H4 (cell line): ENCODE measurements around the gene CXCL17. TPM values are rescaled to one million over a fixed set of nuclear protein-coding genes. Genes with fewer than 3 reads are reported as not detected.

Experiments used
- DNase-seq: peaks from one replicate; pipeline ENCODE4 v3.0.0-alpha.2; 2015; ENCODE audit warnings: low spot score
- total RNA-seq: library from RNA; depleted of rRNA; stranded (reverse); fragments of >200 nt; shearing (Covaris generic); gene quantifications from 2 replicates; pipeline ENCODE4 v1.2.3, GENCODE V29; 2014; rRNA removed

CXCL17 gene
- total RNA-seq, 1 experiment from 2014 or later = not detected

DNA sequence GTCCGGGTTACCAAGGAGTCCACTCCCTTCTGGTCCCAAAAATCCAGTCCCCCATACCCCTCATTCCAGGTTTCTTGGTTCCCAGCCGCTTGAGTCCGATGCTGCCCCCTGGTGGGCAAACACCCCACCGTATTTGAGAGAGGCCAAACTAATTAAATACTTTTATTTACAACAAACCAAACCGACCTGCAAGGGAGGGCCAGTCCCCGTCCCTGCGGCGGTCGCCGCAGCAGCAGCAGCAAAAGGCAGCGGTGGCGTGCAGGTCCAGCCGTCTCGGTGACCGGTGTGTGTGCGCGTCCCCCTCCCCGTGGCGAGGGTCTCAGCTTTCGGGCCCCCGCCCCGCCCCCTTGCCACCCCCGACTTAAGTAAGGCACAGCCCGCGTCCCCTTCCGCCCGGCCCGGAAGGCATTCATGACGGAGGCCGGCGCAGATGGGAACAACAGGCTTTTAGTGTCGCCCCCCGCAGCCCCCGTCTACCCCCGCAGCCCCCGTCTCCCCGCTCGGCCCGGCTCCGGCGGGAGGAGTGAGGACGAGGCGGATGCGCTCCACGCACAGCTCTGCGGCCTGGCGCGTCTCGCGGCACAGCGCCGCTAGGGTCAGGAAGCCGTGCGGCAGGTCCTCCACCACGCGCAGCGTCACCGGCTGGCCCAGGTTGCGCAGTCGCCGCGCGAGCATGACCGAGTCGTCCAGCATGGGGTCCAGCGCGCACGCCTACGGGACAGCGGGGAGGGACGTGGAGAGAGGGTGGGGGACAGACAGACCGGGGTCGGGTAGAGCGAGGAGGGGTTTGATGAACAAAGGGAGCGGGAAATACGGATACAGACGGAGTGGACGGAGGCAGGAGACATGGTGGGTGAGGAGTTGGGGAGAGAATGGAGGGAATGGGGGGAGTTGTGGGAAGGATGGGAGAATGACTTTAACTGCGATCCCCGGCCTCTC lies 41.1 kb downstream of the CXCL17 start:
- peak; percentile 59 for DNase-seq

GRCh38 chr19:42400404-42400803 lies 42.3 kb downstream of the CXCL17 start:
- DNase-seq = no peak

- no peak for DNase-seq
Measured at GRCh38 chr19:42397263-42398166, 45.2 kb downstream of the CXCL17 start.

DNA sequence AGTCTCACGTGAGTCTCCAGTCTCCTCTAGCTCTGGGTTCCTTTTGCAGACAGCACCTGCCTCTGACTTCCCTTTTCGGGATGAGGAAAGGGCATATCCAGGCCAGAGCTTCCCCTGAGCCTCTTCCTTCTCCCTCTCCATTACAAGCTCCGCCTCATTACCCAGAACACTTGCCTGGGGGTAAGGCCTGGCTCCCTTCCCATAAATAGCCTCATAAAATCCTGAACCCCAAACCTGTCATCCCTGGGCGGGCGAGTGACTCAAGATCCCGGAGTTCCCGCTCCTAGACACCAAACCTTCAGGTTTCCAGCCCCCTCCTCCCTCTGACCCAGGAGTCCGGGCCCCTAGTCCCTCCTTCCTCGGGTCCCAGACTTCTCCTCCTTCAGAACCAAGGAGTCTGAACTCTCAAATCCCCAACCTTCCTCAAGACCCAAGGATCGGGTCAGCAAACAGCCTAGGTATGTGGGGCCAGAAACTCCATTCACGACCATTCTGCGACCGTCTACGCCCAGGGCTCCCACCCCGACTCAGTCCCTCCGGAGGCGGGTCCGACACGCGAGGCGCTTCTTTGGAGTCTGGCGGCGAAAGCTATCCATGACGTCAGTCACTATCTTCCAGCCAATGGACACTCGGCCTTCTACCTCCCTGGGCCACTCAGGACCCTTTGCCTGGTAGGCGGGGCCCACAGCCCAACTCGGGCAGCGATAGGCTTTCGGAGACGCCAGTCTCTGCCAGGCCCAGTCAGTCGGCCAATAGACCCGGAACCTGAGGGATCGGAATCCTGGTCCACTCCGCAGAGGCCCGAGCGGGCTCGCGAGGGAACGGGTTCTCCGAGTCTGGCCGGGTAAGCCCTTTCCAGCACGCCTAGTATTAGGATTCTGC lies 46.1 kb downstream of the CXCL17 start:
- DNase-seq = peak; percentile 98

DNA sequence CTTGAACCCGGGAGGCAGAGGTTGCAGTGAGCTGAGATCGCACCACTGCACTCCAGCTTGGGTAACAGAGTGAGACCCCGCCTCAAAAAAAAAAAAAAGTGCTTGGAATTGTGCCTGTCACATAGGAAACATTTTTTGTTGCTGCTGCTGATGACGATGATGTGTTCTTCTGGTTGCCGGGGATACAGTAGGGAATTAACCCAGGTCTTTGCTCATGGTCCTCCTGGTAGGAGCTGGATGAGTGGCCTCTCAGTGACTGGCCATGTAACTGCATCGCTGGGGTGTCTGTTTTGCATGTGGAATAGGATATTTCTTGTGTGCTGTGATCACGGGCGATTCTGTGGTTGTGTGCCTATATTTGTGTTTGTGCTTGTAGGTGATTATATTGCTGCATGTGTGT lies 48.0 kb downstream of the CXCL17 start:
- DNase-seq = no peak

DNA sequence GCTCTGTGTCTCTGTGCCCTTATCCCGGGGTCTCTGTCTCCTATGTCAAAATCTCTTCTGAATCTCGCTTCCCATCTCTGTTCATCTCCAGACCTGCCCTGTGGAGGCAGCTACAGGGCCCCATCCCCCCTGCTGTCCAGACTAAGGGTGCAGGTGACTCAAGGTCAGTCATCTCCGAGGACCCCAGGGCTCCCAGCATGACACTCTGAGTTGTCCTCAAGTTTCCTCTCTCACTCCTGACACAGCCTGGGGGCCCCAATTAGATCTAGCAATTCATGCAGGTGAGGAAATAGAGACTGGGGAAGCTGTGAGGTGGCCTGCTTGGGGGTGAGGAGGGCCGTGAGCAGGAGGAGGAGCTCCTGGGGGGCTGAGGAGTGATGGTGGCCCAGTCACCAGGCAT lies 50.6 kb downstream of the CXCL17 start:
- no peak for DNase-seq

DNA sequence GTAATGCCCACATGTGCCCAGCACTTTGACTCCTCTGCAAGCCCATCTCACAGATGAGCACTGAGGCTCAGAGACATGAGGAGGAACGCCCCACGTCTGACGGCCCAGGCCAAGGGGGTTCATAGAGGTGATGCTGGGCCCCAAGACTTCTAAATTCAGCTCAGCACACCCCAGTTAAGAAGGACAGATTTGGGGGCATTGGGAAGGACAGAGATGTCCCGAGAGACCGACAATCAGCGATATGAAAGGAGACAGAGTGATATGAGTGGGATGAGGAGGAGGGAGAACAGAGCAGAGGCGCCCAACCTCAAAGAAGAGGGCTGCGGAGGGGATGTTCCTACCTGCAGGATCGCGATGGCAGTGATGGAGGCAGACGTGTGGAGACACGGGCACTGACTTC lies 52.8 kb downstream of the CXCL17 start, which contains the start of gene CNFN:
TSS of gene CNFN (minus strand) at position 399 of the 400 bp plus-strand sequence. CDS start 1,260 bp downstream, outside the sequence.
- DNase-seq = no peak

- DNase-seq = no peak
Measured at GRCh38 chr19:42388851-42389489, 53.8 kb downstream of the CXCL17 start.

DNA sequence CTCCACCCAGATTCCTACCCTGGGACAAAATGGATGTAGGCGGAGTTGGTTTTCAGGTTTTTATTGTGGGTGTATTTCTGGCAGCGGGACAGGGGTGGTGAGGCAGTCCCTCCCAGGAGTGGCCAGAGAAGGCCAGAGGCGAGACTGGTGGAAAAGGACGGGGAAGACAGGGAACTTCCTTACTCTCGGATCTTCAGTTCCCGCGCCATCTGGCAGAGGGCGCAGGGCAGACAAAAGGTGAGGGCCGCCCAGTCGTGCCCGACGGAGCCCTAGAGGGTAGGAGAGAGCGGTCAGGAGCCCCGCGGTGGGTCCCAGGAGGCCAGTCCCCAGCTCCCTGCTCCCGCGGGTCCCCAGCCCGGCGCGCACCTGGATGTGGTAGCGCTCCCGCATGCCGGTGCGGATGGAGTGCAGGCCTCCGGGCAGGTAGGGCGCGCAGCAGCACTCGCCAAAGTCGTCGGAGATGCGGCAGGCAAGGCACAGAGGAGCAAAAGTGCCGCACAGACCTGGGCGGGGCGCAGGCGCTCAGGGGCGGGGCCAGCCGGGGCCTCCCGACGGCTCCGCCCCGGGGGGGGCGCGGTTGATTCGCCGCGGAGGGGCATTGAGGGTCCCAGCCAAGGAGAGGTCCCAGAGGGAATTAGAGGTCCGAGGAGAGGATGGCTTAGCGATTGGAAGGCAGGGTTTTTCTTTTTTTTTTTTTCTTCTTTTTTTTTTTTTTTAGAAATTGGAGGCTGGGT lies 55.6 kb downstream of the CXCL17 start:
- DNase-seq = peak; percentile 74

- no peak for DNase-seq
Measured at GRCh38 chr19:42380155-42380554, 62.6 kb downstream of the CXCL17 start.

Other genes with a start within 250 kb of the CXCL17 start
- gene DEDD2, start 225.3 kb downstream of the CXCL17 start, total RNA-seq = 10.4 and 14.8 TPM in 2 replicates
- 4.1 and 5.5 TPM in 2 replicates for gene ZNF526, start 222.6 kb downstream of the CXCL17 start, total RNA-seq
- 29.8 and 30.6 TPM in 2 replicates for gene GSK3A, start 200.3 kb downstream of the CXCL17 start, total RNA-seq
- 27.1 and 31.1 TPM in 2 replicates for gene ERF, start 187.8 kb downstream of the CXCL17 start, total RNA-seq
- 10.8 and 12.1 TPM in 2 replicates for gene CIC, start 173.7 kb downstream of the CXCL17 start, total RNA-seq
- gene PRR19, start 140.8 kb downstream of the CXCL17 start, total RNA-seq = 0.16 and 1.4 TPM in 2 replicates
- gene PAFAH1B3, start 140.3 kb downstream of the CXCL17 start, total RNA-seq = 78.5 and 112 TPM in 2 replicates
- gene TMEM145, start 129.6 kb downstream of the CXCL17 start, total RNA-seq = 0.08 TPM in 1 of 2 replicates, not detected in the other
- gene MEGF8, start 117.3 kb downstream of the CXCL17 start, total RNA-seq = 4.9 and 8.1 TPM in 2 replicates
- 1.0 TPM in 1 of 2 replicates, not detected in the other for gene CNFN, start 52.6 kb downstream of the CXCL17 start, total RNA-seq
- 0.68 and 1.2 TPM in 2 replicates for gene LIPE, start 15.6 kb downstream of the CXCL17 start, total RNA-seq
- gene CEACAM1, start 85.5 kb upstream of the CXCL17 start, total RNA-seq = 0.35 TPM in 1 of 2 replicates, not detected in the other
- not detected in 2 replicates for gene CEACAM8, start 152.0 kb upstream of the CXCL17 start, total RNA-seq